ENCODE measurements around the gene LSM14B. TPM values are rescaled to one million over a fixed set of nuclear protein-coding genes. Genes with fewer than 3 reads are reported as not detected.
A peak's percentile ranks its signal among the peaks of the same experiment; 100 is the strongest.

The LSM14B gene
- total RNA-seq, 1 donor = 31.0 TPM

DNA sequence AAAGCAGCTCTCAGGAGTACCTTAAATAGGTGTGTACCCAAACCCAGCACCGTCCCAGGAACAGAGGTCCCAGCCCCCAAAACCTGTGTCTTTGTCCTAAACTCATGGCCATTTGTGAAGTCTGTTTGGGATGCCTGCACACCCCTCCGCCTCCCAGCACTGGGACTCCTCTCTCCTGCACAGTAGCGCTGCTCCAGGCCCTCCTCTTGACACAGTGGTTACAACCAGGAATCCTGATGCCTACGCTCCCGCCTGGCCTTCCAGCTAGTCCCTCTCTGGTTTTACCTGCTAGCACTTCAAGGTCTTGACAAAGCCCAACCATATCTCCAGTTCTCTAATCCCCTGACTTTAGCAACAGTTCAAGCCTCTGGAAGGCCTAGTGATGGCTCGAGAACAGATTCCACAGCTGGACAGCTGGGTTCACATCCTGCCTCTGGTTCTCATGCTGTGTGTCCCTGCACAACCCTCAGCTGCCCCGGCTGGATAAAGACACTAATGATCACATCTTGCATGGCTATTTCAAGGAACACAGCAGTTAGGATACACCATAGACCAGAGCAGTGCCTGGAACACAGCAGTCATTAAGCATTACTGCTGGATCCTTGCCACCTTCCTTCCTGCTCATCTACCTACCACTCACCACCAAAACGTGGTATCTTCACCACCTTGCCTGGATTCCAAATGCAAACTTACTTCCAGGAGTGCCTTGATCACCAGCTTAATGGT is 15.4 kb downstream of the LSM14B start:
- no peak overlapping the region for H3K4me3 ChIP-seq (ENCODE audit: low read depth, low read length)
- no peak for DNase-seq (ENCODE audit: low read depth)
- TF ChIP-seq, protein P1, sequence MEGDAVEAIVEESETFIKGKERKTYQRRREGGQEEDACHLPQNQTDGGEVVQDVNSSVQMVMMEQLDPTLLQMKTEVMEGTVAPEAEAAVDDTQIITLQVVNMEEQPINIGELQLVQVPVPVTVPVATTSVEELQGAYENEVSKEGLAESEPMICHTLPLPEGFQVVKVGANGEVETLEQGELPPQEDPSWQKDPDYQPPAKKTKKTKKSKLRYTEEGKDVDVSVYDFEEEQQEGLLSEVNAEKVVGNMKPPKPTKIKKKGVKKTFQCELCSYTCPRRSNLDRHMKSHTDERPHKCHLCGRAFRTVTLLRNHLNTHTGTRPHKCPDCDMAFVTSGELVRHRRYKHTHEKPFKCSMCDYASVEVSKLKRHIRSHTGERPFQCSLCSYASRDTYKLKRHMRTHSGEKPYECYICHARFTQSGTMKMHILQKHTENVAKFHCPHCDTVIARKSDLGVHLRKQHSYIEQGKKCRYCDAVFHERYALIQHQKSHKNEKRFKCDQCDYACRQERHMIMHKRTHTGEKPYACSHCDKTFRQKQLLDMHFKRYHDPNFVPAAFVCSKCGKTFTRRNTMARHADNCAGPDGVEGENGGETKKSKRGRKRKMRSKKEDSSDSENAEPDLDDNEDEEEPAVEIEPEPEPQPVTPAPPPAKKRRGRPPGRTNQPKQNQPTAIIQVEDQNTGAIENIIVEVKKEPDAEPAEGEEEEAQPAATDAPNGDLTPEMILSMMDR (IDR thresholded peaks at IDR 0.05; ENCODE audit: insufficient read depth, low read length) = no peak

DNA sequence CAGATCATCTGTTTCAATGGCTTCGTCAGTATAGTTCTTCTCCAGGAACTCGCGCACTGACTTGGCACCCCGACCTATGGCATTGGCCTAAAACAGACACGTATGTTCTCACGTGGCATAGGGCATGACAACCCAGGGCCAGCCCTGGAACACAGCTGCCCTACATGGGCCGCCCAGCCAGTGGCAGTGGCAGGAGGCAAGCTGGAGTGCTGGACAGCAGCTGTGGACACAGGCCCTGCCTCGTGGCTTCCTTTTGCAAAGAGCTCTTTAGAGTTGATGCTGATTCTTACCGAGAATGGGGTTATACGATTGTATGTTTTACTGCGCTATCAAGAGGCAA is 15.9 kb downstream of the LSM14B start:
- TF ChIP-seq, protein P1 (IDR thresholded peaks at IDR 0.05; ENCODE audit: insufficient read depth, low read length) = no peak
- no peak for DNase-seq (ENCODE audit: low read depth)
- H3K4me3 ChIP-seq (ENCODE audit: low read depth, low read length) = no peak overlapping the region

DNA sequence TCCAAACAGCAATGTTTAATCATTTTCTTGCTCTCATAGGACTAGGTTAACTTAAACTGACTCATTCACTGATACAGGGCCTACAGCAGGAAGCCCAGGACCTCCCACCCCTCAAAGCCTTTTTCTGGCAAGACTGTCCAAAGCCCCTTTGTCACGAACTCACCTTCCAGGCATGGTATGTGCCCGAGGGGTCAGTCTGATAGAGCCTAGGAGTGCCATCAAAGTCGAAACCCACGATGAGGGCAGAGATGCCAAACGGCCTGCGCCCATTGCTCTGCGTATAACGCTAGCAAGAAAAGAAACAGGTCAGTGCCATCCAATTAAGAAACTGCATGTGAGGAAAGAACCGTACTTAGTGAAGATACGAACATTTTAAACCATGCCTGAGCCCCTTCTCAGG is 16.6 kb downstream of the LSM14B start:
- H3K4me3 ChIP-seq (ENCODE audit: low read depth, low read length) = no peak overlapping the region
- no peak for DNase-seq (ENCODE audit: low read depth)
- TF ChIP-seq, protein P1 (IDR thresholded peaks at IDR 0.05; ENCODE audit: insufficient read depth, low read length) = no peak

DNA sequence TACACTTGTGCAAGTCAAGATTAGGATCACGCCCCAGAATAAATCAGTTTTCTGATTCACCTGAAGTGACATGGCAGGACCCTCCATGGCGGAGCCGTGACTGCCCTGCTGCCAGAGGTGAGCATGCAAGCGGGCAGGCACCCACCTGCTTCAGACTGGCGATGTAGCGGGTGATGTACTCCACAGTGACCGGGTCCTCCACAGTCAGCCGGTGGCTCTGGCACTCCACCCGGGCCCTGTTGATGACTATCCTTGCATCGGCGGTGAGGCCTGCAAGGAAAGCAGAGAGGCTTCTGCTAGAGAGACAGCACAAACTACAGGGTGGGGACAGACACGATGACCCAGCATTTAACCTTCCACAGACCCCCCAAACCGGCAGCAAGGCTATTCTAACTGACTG is 17.4 kb downstream of the LSM14B start:
- no peak overlapping the region for H3K4me3 ChIP-seq (ENCODE audit: low read depth, low read length)
- no peak for DNase-seq (ENCODE audit: low read depth)
- TF ChIP-seq, protein P1 (IDR thresholded peaks at IDR 0.05; ENCODE audit: insufficient read depth, low read length) = no peak

DNA sequence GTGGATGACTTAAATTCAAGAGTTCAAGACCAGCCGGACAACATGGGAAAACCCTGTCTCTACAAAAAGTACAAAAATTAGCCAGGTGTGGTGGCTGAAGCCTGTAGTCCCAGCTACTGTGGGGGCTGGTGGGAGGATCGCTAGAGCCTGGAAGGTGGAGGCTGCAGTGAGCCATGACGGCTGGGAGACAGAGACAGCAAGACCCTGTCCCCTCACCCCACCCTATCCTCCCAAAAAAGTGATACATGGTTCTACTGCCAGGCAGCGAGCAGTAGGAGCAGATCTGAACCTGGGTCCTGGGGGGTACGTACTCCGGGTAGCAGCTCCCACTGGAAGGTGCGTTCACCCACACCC is 18.7 kb downstream of the LSM14B start:
- no peak for DNase-seq (ENCODE audit: low read depth)
- H3K4me3 ChIP-seq (ENCODE audit: low read depth, low read length) = peak overlapping the region; percentile 68
- TF ChIP-seq, protein P1 (IDR thresholded peaks at IDR 0.05; ENCODE audit: insufficient read depth, low read length) = no peak

DNA sequence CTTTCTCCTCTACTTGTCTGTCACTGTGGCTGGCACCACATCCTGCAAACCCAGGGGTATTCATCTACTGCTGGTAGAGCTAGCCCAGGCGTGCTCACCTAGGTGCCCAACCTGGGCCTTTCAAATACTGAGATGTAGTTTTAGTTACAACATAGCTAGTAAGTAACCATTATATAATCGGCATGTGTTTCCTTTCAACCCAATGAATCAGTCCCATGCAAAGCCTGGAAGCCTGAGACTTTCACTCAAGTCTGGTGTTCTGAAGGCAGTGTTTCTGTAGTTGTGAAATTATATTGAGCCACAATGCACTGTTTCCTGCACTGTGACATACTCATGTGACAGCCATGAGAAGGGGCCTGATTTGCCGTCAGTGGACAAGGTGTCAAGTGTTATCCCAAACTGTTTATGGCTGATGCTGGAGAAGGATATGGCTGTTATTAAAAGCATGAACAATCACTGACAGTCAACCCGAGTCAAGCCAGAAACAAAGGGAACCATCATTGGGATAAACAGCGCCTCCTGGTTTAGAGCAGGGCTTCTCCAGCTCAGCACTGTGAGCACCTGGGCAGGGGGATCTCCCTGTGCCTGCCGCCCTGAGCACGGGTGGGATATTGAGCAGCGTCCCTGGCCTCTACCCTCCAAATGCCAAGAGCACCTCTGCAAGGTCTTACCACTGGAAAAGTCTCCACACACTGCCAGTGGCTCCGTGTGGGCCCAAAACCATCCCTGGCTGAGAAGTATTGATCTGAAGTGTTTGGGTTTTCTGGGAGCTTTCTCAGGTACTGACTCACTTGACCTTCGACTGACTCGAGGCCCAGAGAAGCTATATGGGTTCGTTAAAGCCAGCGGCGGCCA is 19.3 kb downstream of the LSM14B start:
- DNase-seq (ENCODE audit: low read depth) = peak; percentile 48
- peak overlapping the region; percentile 68 for H3K4me3 ChIP-seq (ENCODE audit: low read depth, low read length)
- TF ChIP-seq, protein P1 (IDR thresholded peaks at IDR 0.05; ENCODE audit: insufficient read depth, low read length) = peak; percentile 51

Data from fibroblast of the aortic adventitia (primary cell).